Measurements from ENCODE around the gene CDK5. TPM values are rescaled to one million over a fixed set of nuclear protein-coding genes. Genes with fewer than 3 reads are reported as not detected.
A peak's percentile ranks its signal among the peaks of the same experiment; 100 is the strongest.

CDK5 gene
- total RNA-seq, 2 experiments from 2014 or later = 15.3 to 15.9 TPM

- Mint-ChIP-seq H3K36me3 (peaks cover 7% of the 10 kb centered on the region), H3K27ac (peak overlapping the region; percentile 30), H3K4me1 (peaks cover 15% of the 10 kb centered on the region), H3K4me3 (no peak overlapping the region), H3K27me3 (no peaks in the 10 kb centered on the region), H3K9me3 (no peaks in the 10 kb centered on the region)
- ATAC-seq (ENCODE audit: low read depth) = no peak
- no peak for DNase-seq
- POLR2A ChIA-PET = no interaction called here
These were observed 18.3 kb upstream of the CDK5 start for GRCh38 chr7:151075978-151076426.

- no peaks in the 10 kb centered on the region for H3K9me3 Mint-ChIP-seq
- no peaks in the 10 kb centered on the region for H3K27me3 Mint-ChIP-seq
- H3K4me1 Mint-ChIP-seq = peaks cover 15% of the 10 kb centered on the region
- H3K4me3 Mint-ChIP-seq = no peak overlapping the region
- H3K27ac Mint-ChIP-seq = no peak overlapping the region
- POLR2A ChIA-PET = no interaction called here
- no peak for ATAC-seq (ENCODE audit: low read depth)
- H3K36me3 Mint-ChIP-seq = peaks cover 8% of the 10 kb centered on the region
- DNase-seq = no peak
These were observed 17.9 kb upstream of the CDK5 start for GRCh38 chr7:151075662-151075971.

GRCh38 chr7:151074817-151075661 lies 17.3 kb upstream of the CDK5 start:
- Mint-ChIP-seq H3K9me3 (no peaks in the 10 kb centered on the region), H3K36me3 (peaks cover 9% of the 10 kb centered on the region), H3K27me3 (no peaks in the 10 kb centered on the region), H3K4me3 (no peak overlapping the region), H3K27ac (no peak overlapping the region), H3K4me1 (peaks cover 15% of the 10 kb centered on the region)
- POLR2A ChIA-PET = no interaction called here
- no peak for ATAC-seq (ENCODE audit: low read depth)
- DNase-seq = no peak

GRCh38 chr7:151073990-151074389 lies 16.3 kb upstream of the CDK5 start:
- no peak for ATAC-seq (ENCODE audit: low read depth)
- POLR2A ChIA-PET = no interaction called here
- Mint-ChIP-seq H3K4me3 (no peak overlapping the region), H3K36me3 (peaks cover 7% of the 10 kb centered on the region), H3K9me3 (no peaks in the 10 kb centered on the region), H3K4me1 (peaks cover 8% of the 10 kb centered on the region), H3K27ac (no peak overlapping the region), H3K27me3 (no peaks in the 10 kb centered on the region)
- no peak for DNase-seq

GRCh38 chr7:151071032-151071866 lies 13.6 kb upstream of the CDK5 start:
- no peak overlapping the region for H3K4me3 Mint-ChIP-seq
- no peaks in the 10 kb centered on the region for H3K27me3 Mint-ChIP-seq
- H3K9me3 Mint-ChIP-seq = no peaks in the 10 kb centered on the region
- ATAC-seq (ENCODE audit: low read depth) (no peak), DNase-seq (no peak)
- peaks cover 7% of the 10 kb centered on the region for H3K36me3 Mint-ChIP-seq
- H3K27ac Mint-ChIP-seq = no peak overlapping the region
- POLR2A ChIA-PET = no interaction called here
- no peaks in the 10 kb centered on the region for H3K4me1 Mint-ChIP-seq

GRCh38 chr7:151070574-151070960 lies 12.9 kb upstream of the CDK5 start:
- Mint-ChIP-seq H3K36me3 (peaks cover 8% of the 10 kb centered on the region), H3K27me3 (no peaks in the 10 kb centered on the region), H3K9me3 (no peaks in the 10 kb centered on the region), H3K4me3 (no peak overlapping the region), H3K27ac (no peak overlapping the region), H3K4me1 (no peaks in the 10 kb centered on the region)
- POLR2A ChIA-PET = no interaction called here
- DNase-seq (no peak), ATAC-seq (ENCODE audit: low read depth) (no peak)

GRCh38 chr7:151069841-151070573 lies 12.3 kb upstream of the CDK5 start:
- Mint-ChIP-seq H3K4me1 (no peaks in the 10 kb centered on the region), H3K27me3 (no peaks in the 10 kb centered on the region), H3K4me3 (no peak overlapping the region), H3K9me3 (no peaks in the 10 kb centered on the region), H3K27ac (no peak overlapping the region), H3K36me3 (peaks cover 10% of the 10 kb centered on the region)
- ATAC-seq (ENCODE audit: low read depth) (no peak), DNase-seq (no peak)
- POLR2A ChIA-PET = no interaction called here

GRCh38 chr7:151068069-151068773 lies 10.5 kb upstream of the CDK5 start:
- POLR2A ChIA-PET = interaction anchor here (1.1 to 1.3 kb wide), 2 partner anchors 9 to 12 kb away, joined by 3 to 4 read pairs; partner anchors contain the start of gene FASTK
- H3K4me1 Mint-ChIP-seq = no peaks in the 10 kb centered on the region
- no peak for ATAC-seq (ENCODE audit: low read depth)
- no peak for DNase-seq
- no peak overlapping the region for H3K4me3 Mint-ChIP-seq
- H3K36me3 Mint-ChIP-seq = peaks cover 10% of the 10 kb centered on the region
- H3K9me3 Mint-ChIP-seq = no peaks in the 10 kb centered on the region
- H3K27me3 Mint-ChIP-seq = no peaks in the 10 kb centered on the region
- H3K27ac Mint-ChIP-seq = no peak overlapping the region

GRCh38 chr7:151066273-151066974 lies 8.7 kb upstream of the CDK5 start:
- Mint-ChIP-seq H3K9me3 (no peaks in the 10 kb centered on the region), H3K27ac (no peak overlapping the region), H3K4me1 (peaks cover 6% of the 10 kb centered on the region), H3K4me3 (no peak overlapping the region), H3K36me3 (peaks cover 12% of the 10 kb centered on the region), H3K27me3 (no peaks in the 10 kb centered on the region)
- no peak for ATAC-seq (ENCODE audit: low read depth)
- no peak for DNase-seq
- POLR2A ChIA-PET = no interaction called here

- POLR2A ChIA-PET = no interaction called here
- peak overlapping the region; percentile 9 for H3K27ac Mint-ChIP-seq
These were observed 7.8 kb upstream of the CDK5 start for GRCh38 chr7:151065516-151065915.

GRCh38 chr7:151064993-151065392 lies 7.3 kb upstream of the CDK5 start:
- Mint-ChIP-seq H3K27ac (peak overlapping the region; percentile 9), H3K36me3 (peaks cover 9% of the 10 kb centered on the region), H3K4me1 (peaks cover 13% of the 10 kb centered on the region), H3K4me3 (no peak overlapping the region), H3K27me3 (no peaks in the 10 kb centered on the region), H3K9me3 (no peaks in the 10 kb centered on the region)
- ATAC-seq (ENCODE audit: low read depth) (no peak), DNase-seq (no peak)
- POLR2A ChIA-PET = no interaction called here

More at GRCh38 chr7:151065516-151065915, 7.8 kb upstream of the CDK5 start:
- no peaks in the 10 kb centered on the region for H3K27me3 Mint-ChIP-seq
- no peak for ATAC-seq (ENCODE audit: low read depth)
- H3K36me3 Mint-ChIP-seq = peaks cover 10% of the 10 kb centered on the region
- peaks cover 13% of the 10 kb centered on the region for H3K4me1 Mint-ChIP-seq
- no peak overlapping the region for H3K4me3 Mint-ChIP-seq
- no peaks in the 10 kb centered on the region for H3K9me3 Mint-ChIP-seq
- no peak for DNase-seq

GRCh38 chr7:151064454-151064853 lies 6.8 kb upstream of the CDK5 start:
- ATAC-seq (ENCODE audit: low read depth) (no peak), DNase-seq (no peak)
- Mint-ChIP-seq H3K9me3 (no peaks in the 10 kb centered on the region), H3K27ac (no peak overlapping the region), H3K27me3 (no peaks in the 10 kb centered on the region), H3K4me3 (no peak overlapping the region), H3K36me3 (peaks cover 9% of the 10 kb centered on the region), H3K4me1 (peaks cover 13% of the 10 kb centered on the region)
- POLR2A ChIA-PET = no interaction called here

Data from activated naive CD8-positive, alpha-beta T cell treated with anti-CD3 and anti-CD28 coated beads, Interleukin-2, amount 10 ng/mL, durations not matched to agents 7 days and 5 days (primary cell).